ENCODE results near the gene ATP5F1D. TPM values are rescaled to one million over a fixed set of nuclear protein-coding genes. Genes with fewer than 3 reads are reported as not detected.

Gene ATP5F1D
- total RNA-seq, 1 experiment from 2014 or later: 102 TPM

DNA sequence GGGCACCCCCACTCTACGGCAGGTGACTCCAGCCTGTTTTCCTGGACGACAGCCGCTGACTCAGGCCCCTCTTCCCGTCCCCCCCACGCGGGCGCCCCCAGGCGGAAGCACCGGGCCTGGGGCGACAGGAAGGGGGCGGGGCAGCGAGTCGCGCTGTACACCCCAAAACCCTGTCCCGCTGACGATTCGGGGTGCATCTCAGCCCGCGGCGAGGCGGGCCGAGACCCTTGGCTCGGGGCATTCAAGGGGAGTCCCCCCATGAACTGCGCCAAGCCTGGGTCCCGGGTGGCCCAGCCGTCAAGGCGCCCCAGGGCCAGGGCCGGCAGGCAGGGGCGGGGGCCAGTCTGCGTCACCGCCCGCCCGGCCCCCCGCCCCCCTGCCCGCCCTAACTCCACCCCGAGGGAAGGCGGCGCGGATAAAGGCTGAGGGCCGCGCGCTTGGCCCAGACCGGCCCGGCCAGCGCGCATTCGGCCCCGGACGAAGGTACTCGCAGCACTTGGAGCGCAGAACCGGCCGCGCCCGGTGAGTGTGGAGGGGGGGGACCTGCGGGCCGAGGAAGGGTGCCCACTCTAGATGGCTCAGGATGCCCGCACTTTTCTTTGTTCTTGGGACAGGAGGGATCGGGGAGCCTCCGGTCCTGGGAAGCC is 6.7 kb downstream of the ATP5F1D start, which contains the start of gene MIDN:
Gene MIDN, plus strand, starts transcription at position 445 of the 647 bp plus-strand sequence. CDS start 1,714 bp downstream, outside the sequence.
- POLR2A ChIA-PET (ENCODE audit: unreplicated experiment): no interaction called here
- CTCF ChIA-PET: no interaction called here
- Histone ChIP-seq H3K36me3 (ENCODE audit: low read depth, low read length) (peaks cover 12% of the 10 kb centered on the region), H3F3A (ENCODE audit: low read length, unreplicated experiment) (no peaks in the 10 kb centered on the region), H4K20me1 (ENCODE audit: low read length) (peaks cover 5% of the 10 kb centered on the region; the same call in 1 of the 2 replicates), H3K9me2 (replicated peaks; ENCODE audit: low read length) (no peaks in the 10 kb centered on the region), H3K4me1 (ENCODE audit: insufficient read depth, low read length) (peaks cover 36% of the 10 kb centered on the region), H3K27me3 (ENCODE audit: low read length) (no peaks in the 10 kb centered on the region), H2AFZ (ENCODE audit: low read length) (no peak within 1 kb of the TSS), H3K4me3 (ENCODE audit: low read length) (peak within 1 kb of the TSS; percentile 78), H3K9me3 (ENCODE audit: low read length) (no peaks in the 10 kb centered on the region), H3K27ac (ENCODE audit: low read length) (peak within 1 kb of the TSS; percentile 88), H3K4me2 (ENCODE audit: low read length) (peak within 1 kb of the TSS; percentile 80), H3K79me2 (ENCODE audit: low read length) (peaks cover 48% of the 10 kb centered on the region), H3K9ac (ENCODE audit: low read length) (peak within 1 kb of the TSS; percentile 86)
- DNase-seq (peak; percentile 78), ATAC-seq (peak; percentile 34)
- TF ChIP-seq, protein P1, sequence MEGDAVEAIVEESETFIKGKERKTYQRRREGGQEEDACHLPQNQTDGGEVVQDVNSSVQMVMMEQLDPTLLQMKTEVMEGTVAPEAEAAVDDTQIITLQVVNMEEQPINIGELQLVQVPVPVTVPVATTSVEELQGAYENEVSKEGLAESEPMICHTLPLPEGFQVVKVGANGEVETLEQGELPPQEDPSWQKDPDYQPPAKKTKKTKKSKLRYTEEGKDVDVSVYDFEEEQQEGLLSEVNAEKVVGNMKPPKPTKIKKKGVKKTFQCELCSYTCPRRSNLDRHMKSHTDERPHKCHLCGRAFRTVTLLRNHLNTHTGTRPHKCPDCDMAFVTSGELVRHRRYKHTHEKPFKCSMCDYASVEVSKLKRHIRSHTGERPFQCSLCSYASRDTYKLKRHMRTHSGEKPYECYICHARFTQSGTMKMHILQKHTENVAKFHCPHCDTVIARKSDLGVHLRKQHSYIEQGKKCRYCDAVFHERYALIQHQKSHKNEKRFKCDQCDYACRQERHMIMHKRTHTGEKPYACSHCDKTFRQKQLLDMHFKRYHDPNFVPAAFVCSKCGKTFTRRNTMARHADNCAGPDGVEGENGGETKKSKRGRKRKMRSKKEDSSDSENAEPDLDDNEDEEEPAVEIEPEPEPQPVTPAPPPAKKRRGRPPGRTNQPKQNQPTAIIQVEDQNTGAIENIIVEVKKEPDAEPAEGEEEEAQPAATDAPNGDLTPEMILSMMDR (conservative IDR thresholded peaks at IDR 0.05; ENCODE audit: low read depth, low read length): peak; percentile 44
- TF ChIP-seq EZH2phosphoT487 (IDR thresholded peaks at IDR 0.05; ENCODE audit: borderline replicate concordance, low read length) (no peak), EZH2 (IDR thresholded peaks at IDR 0.05; ENCODE audit: low read length, unreplicated experiment) (no peak)
- intact Hi-C loops (cut with micrococcal nuclease): no loop called here
- BruUV-seq (replicated peaks): no TSS peak

DNA sequence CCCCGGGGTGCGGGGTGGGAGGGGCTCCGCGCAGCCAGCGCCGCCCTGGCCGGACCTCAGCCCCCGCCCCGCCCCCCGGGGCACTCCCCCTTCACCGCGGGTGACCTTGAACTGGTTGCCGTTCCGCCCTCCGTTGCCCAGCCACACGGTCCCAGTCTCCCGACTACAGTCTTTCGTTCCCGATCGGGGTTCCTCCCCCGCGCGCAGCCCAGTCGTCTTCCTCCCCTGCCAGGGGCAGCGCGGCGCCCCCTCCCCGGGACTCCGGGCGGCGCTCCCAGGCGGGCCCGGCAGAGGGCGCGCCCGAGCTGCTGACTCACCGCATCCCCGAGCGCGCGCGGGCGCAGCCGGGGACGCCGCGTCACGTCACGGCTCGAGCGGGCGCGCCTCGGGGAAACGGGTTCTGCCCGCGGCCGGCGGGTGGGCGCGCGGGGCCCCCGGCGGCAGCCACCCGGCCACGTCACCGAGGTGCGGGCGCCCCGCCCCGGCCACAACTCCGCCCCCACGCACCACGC is 7.3 kb downstream of the ATP5F1D start:
- H3K9ac ChIP-seq (ENCODE audit: low read length): peak overlapping the region; percentile 86
- TF ChIP-seq, protein P1 (conservative IDR thresholded peaks at IDR 0.05; ENCODE audit: low read depth, low read length): peak; percentile 60
- TF ChIP-seq EZH2 (IDR thresholded peaks at IDR 0.05; ENCODE audit: low read length, unreplicated experiment): no peak
- BruUV-seq (replicated peaks): no TSS peak
- H3K4me3 ChIP-seq (ENCODE audit: low read length): peak overlapping the region; percentile 78
- peak overlapping the region; percentile 80 for H3K4me2 ChIP-seq (ENCODE audit: low read length)
- intact Hi-C loops (cut with micrococcal nuclease): no loop called here
- no peaks in the 10 kb centered on the region for H3K9me2 ChIP-seq (replicated peaks; ENCODE audit: low read length)
- peaks cover 48% of the 10 kb centered on the region for H3K79me2 ChIP-seq (ENCODE audit: low read length)
- no peaks in the 10 kb centered on the region for H3K27me3 ChIP-seq (ENCODE audit: low read length)
- POLR2A ChIA-PET (ENCODE audit: unreplicated experiment): no interaction called here
- H3K4me1 ChIP-seq (ENCODE audit: insufficient read depth, low read length): peaks cover 37% of the 10 kb centered on the region
- no peak overlapping the region for H2AFZ ChIP-seq (ENCODE audit: low read length)
- no peaks in the 10 kb centered on the region for H3K9me3 ChIP-seq (ENCODE audit: low read length)
- no peaks in the 10 kb centered on the region for H3F3A ChIP-seq (ENCODE audit: low read length, unreplicated experiment)
- CTCF ChIA-PET: no interaction called here
- H3K27ac ChIP-seq (ENCODE audit: low read length): peak overlapping the region; percentile 88
- peaks cover 16% of the 10 kb centered on the region for H3K36me3 ChIP-seq (ENCODE audit: low read depth, low read length)
- peaks cover 5% of the 10 kb centered on the region; the same call in 1 of the 2 replicates for H4K20me1 ChIP-seq (ENCODE audit: low read length)
- ATAC-seq (peak; percentile 1), DNase-seq (peak; percentile 58)

Measured in PC-3 (cell line).